Mesenchymal stem cell (in vitro differentiated cells and primary cell): ENCODE results near the gene EFEMP1.
A peak's percentile ranks its signal among the peaks of the same experiment; 100 is the strongest.

Experiments used
- DNase-seq: peaks from one replicate; pipeline ENCODE4 v3.0.0-alpha.2; 2013
- H2AFZ ChIP-seq: one replicate; pipeline ENCODE4 v1.6.1; 2013; ENCODE audit warnings: low read depth, mild to moderate bottlenecking, control low read depth, inconsistent platforms, low read length, moderate library complexity
- H2AK5ac ChIP-seq: 2 replicates; pipeline ENCODE4 v1.6.1; 2013; ENCODE audit warnings: low read length, moderate library complexity, mild to moderate bottlenecking, inconsistent platforms; ENCODE audit not compliant: severe bottlenecking
- H2BK120ac ChIP-seq: one replicate; pipeline ENCODE4 v1.6.1; 2013; ENCODE audit warnings: low read depth, mild to moderate bottlenecking, inconsistent platforms, low read length, moderate library complexity
- H2BK12ac ChIP-seq, 2 experiments: one replicate each; pipeline ENCODE4 v1.6.1; 2013; ENCODE audit warnings: inconsistent platforms in 2 of 2, low read length in 2 of 2, mild to moderate bottlenecking in 2 of 2, moderate library complexity in 2 of 2, control low read depth in 1 of 2
- H2BK15ac ChIP-seq: one replicate; pipeline ENCODE4 v1.6.1; 2013; ENCODE audit warnings: mild to moderate bottlenecking, low read depth, inconsistent platforms; ENCODE audit not compliant: poor library complexity, severe bottlenecking
- H2BK5ac ChIP-seq: 2 replicates; pipeline ENCODE4 v1.6.1; 2013; ENCODE audit warnings: low read depth, mild to moderate bottlenecking, low read length, control low read depth, inconsistent platforms; ENCODE audit not compliant: poor library complexity, severe bottlenecking
- H3K14ac ChIP-seq, 2 experiments: one replicate each; pipeline ENCODE4 v1.6.1; 2013; ENCODE audit warnings: inconsistent platforms in 2 of 2, low read length in 2 of 2, control low read depth in 1 of 2, mild to moderate bottlenecking in 1 of 2, moderate library complexity in 1 of 2
- H3K18ac ChIP-seq, 2 experiments: one replicate each; pipeline ENCODE4 v1.6.1; 2013; ENCODE audit warnings: inconsistent platforms in 2 of 2, low read length in 2 of 2, control low read depth in 1 of 2, low read depth in 1 of 2, mild to moderate bottlenecking in 1 of 2
- H3K23ac ChIP-seq, 2 experiments: one replicate each; pipeline ENCODE4 v1.6.1; 2013; ENCODE audit warnings: inconsistent platforms in 2 of 2, low read length in 2 of 2, mild to moderate bottlenecking in 2 of 2, moderate library complexity in 2 of 2, control low read depth in 1 of 2
- H3K27ac ChIP-seq: 2 replicates; pipeline ENCODE4 v1.5.1; 2013; ENCODE audit warnings: mild to moderate bottlenecking, moderate library complexity, low read length, control low read depth, inconsistent platforms; ENCODE audit not compliant: poor library complexity, severe bottlenecking
- H3K27me3 ChIP-seq, 2 experiments: 2 replicates each; pipeline versions ENCODE4 v1.6.1 to v1.7.0; 2013; ENCODE audit warnings: low read length in 2 of 2, mild to moderate bottlenecking in 2 of 2, moderate library complexity in 2 of 2, control low read depth in 1 of 2, inconsistent platforms in 1 of 2; ENCODE audit not compliant: control insufficient read depth in 1 of 2, insufficient read depth in 1 of 2
- H3K36me3 ChIP-seq, 2 experiments: 2 replicates each; pipeline versions ENCODE4 v1.6.1 to v1.7.0; 2013; ENCODE audit warnings: low read length in 2 of 2, control low read depth in 1 of 2, inconsistent platforms in 1 of 2, low read depth in 1 of 2, mild to moderate bottlenecking in 1 of 2; ENCODE audit not compliant: insufficient read depth in 2 of 2, control insufficient read depth in 1 of 2
- H3K4ac ChIP-seq, 2 experiments: one replicate each; pipeline ENCODE4 v1.6.1; 2013; ENCODE audit warnings: inconsistent platforms in 2 of 2, low read length in 2 of 2, mild to moderate bottlenecking in 2 of 2, moderate library complexity in 2 of 2, control low read depth in 1 of 2, low read depth in 1 of 2
- H3K4me1 ChIP-seq: 2 replicates; pipeline ENCODE4 v1.6.1; 2013; ENCODE audit warnings: low read depth, low read length, control low read depth; ENCODE audit not compliant: control insufficient read depth, insufficient read depth
- H3K4me2 ChIP-seq: 2 replicates; pipeline ENCODE4 v1.6.1; 2013; ENCODE audit warnings: low read length, mild to moderate bottlenecking, inconsistent platforms; ENCODE audit not compliant: poor library complexity, severe bottlenecking
- H3K4me3 ChIP-seq, 2 experiments: 2 replicates each; pipeline versions ENCODE4 v1.5.1 to v1.7.0; 2013; ENCODE audit warnings: low read length in 2 of 2, mild to moderate bottlenecking in 2 of 2, control low read depth in 1 of 2, low read depth in 1 of 2; ENCODE audit not compliant: insufficient read depth in 1 of 2
- H3K79me1 ChIP-seq: replicated peaks from 2 replicates; pipeline ENCODE4 v1.6.1; 2013; ENCODE audit warnings: mild to moderate bottlenecking, control low read depth, low read length, inconsistent platforms; ENCODE audit not compliant: poor library complexity, severe bottlenecking
- H3K9ac ChIP-seq: 2 replicates; pipeline ENCODE4 v1.7.0; 2013; ENCODE audit warnings: mild to moderate bottlenecking, low read length, moderate library complexity
- H3K9me3 ChIP-seq: 2 replicates; pipeline ENCODE4 v1.7.0; 2013; ENCODE audit warnings: mild to moderate bottlenecking, low read length; ENCODE audit not compliant: control insufficient read depth
- H4K8ac ChIP-seq: one replicate; pipeline ENCODE4 v1.6.1; 2013; ENCODE audit warnings: inconsistent platforms, mild to moderate bottlenecking, low read length, moderate library complexity
- H4K91ac ChIP-seq: one replicate; pipeline ENCODE4 v1.6.1; 2013; ENCODE audit warnings: mild to moderate bottlenecking, low read length, inconsistent platforms
- WGBS: methylation state at CpG from one replicate; pipeline ENCODE4 v1.1.7; 2013; ENCODE audit warnings: mixed read lengths; 5-methylcytosine and 5-hydroxymethylcytosine counted together

Gene EFEMP1

GRCh38 chr2:55910077-55910476 lies 13.5 kb downstream of the EFEMP1 start:
- H3K4ac ChIP-seq = no peak overlapping the region
- no peak overlapping the region for H3K23ac ChIP-seq
- no peak overlapping the region for H3K27ac ChIP-seq
- H4K8ac ChIP-seq = no peak overlapping the region
- WGBS = no CpG with 5 or more reads among the region's 2 CpGs
- H3K9me3 ChIP-seq = no peaks in the 10 kb centered on the region
- no peak overlapping the region for H2BK5ac ChIP-seq
- H3K27me3 ChIP-seq = no peaks in the 10 kb centered on the region
- H4K91ac ChIP-seq = no peak overlapping the region
- H3K14ac ChIP-seq = no peak overlapping the region
- H2BK15ac ChIP-seq = no peak overlapping the region
- no peak overlapping the region for H2AK5ac ChIP-seq
- no peak overlapping the region for H2BK120ac ChIP-seq
- no peak overlapping the region for H3K9ac ChIP-seq
- H2BK12ac ChIP-seq = no peak overlapping the region
- no peak overlapping the region for H3K18ac ChIP-seq
- H3K4me1 ChIP-seq = no peaks in the 10 kb centered on the region
- H3K4me2 ChIP-seq = no peak overlapping the region
- no peak for DNase-seq
- H3K79me1 ChIP-seq = no peaks in the 10 kb centered on the region
- no peak overlapping the region for H2AFZ ChIP-seq
- H3K36me3 ChIP-seq = peaks cover 0 to 46% of the 10 kb centered on the region in 2 experiments
- no peak overlapping the region for H3K4me3 ChIP-seq

- 74% methylated on average over 3 of the region's 3 CpGs for WGBS
- DNase-seq = no peak
- no peak overlapping the region for H2BK12ac ChIP-seq
- H3K36me3 ChIP-seq = peaks cover 0 to 60% of the 10 kb centered on the region in 2 experiments
- no peak overlapping the region for H4K8ac ChIP-seq
- no peaks in the 10 kb centered on the region for H3K4me1 ChIP-seq
- no peak overlapping the region for H3K14ac ChIP-seq
- no peak overlapping the region for H4K91ac ChIP-seq
- no peak overlapping the region for H2BK120ac ChIP-seq
- no peak overlapping the region for H2AFZ ChIP-seq
- no peak overlapping the region for H3K23ac ChIP-seq
- H3K79me1 ChIP-seq = no peaks in the 10 kb centered on the region
- H3K9ac ChIP-seq = no peak overlapping the region
- no peaks in the 10 kb centered on the region for H3K27me3 ChIP-seq
- peaks cover 14% of the 10 kb centered on the region for H3K9me3 ChIP-seq
- no peak overlapping the region for H3K4me3 ChIP-seq
- H2AK5ac ChIP-seq = no peak overlapping the region
- H2BK5ac ChIP-seq = no peak overlapping the region
- no peak overlapping the region for H2BK15ac ChIP-seq
- no peak overlapping the region for H3K4me2 ChIP-seq
- H3K18ac ChIP-seq = no peak overlapping the region
- no peak overlapping the region for H3K27ac ChIP-seq
- no peak overlapping the region for H3K4ac ChIP-seq
These were observed 15.9 kb downstream of the EFEMP1 start for GRCh38 chr2:55907686-55908085.

GRCh38 chr2:55906993-55907392 lies 16.6 kb downstream of the EFEMP1 start:
- Histone ChIP-seq H3K18ac (no peak overlapping the region), H3K4me1 (no peaks in the 10 kb centered on the region), H2AFZ (no peak overlapping the region), H4K91ac (no peak overlapping the region), H3K79me1 (no peaks in the 10 kb centered on the region), H3K23ac (no peak overlapping the region), H3K9me3 (peaks cover 14% of the 10 kb centered on the region), H3K4ac (no peak overlapping the region), H3K14ac (no peak overlapping the region), H2BK12ac (no peak overlapping the region), H2BK120ac (no peak overlapping the region), H4K8ac (no peak overlapping the region), H2BK15ac (no peak overlapping the region), H2AK5ac (no peak overlapping the region), H3K9ac (no peak overlapping the region), H3K36me3 (peaks cover 0 to 67% of the 10 kb centered on the region in 2 experiments), H3K27ac (no peak overlapping the region), H3K4me3 (no peak overlapping the region), H3K4me2 (no peak overlapping the region), H3K27me3 (no peaks in the 10 kb centered on the region), H2BK5ac (no peak overlapping the region)
- DNase-seq = no peak
- WGBS = 100% methylated on average over 1 of the region's 1 CpG

- Histone ChIP-seq H3K36me3 (peaks cover 0 to 52% of the 10 kb centered on the region in 2 experiments), H3K79me1 (no peaks in the 10 kb centered on the region), H2AFZ (no peak overlapping the region), H3K9ac (no peak overlapping the region), H3K9me3 (peaks cover 14% of the 10 kb centered on the region), H4K91ac (no peak overlapping the region), H3K27ac (no peak overlapping the region), H4K8ac (no peak overlapping the region), H3K23ac (no peak overlapping the region), H2BK120ac (no peak overlapping the region), H2BK12ac (no peak overlapping the region), H2AK5ac (no peak overlapping the region), H2BK15ac (no peak overlapping the region), H3K4me3 (peak overlapping the region in 1 of 2 experiments; percentile 9), H3K4me2 (no peak overlapping the region), H3K14ac (no peak overlapping the region), H3K27me3 (no peaks in the 10 kb centered on the region), H3K18ac (no peak overlapping the region), H3K4me1 (peaks cover 2% of the 10 kb centered on the region), H2BK5ac (no peak overlapping the region), H3K4ac (no peak overlapping the region)
- WGBS = 94% methylated on average over 2 of the region's 2 CpGs
- no peak for DNase-seq
These were observed 19.9 kb downstream of the EFEMP1 start for GRCh38 chr2:55903727-55904126.
